Right renal pelvis (tissue), 4 donors: ENCODE data around the gene CHD9NB. TPM values are rescaled to one million over a fixed set of nuclear protein-coding genes. Genes with fewer than 3 reads are reported as not detected.
"Not testable (repeated sequence)": the region's sequence is repeated elsewhere in the genome, so short reads cannot be mapped to it uniquely, and the experiment has no call there.

Source experiments
- DNase-seq, 4 donors: peaks; one replicate each; pipeline ENCODE4 v3.0.0-alpha.2; 2013; ENCODE audit warnings: low read depth in 4 of 4, low spot score in 3 of 4, missing footprints in 1 of 4
- polyA plus RNA-seq, 4 donors: library from polyadenylated mRNA; unstranded; fragments of 120-200 nt; gene quantifications; one replicate each; pipeline ENCODE4 v1.2.1, GENCODE V29; 2013; ENCODE audit not compliant: insufficient read length in 4 of 4

CHD9NB gene
- polyA plus RNA-seq, 4 donors, result 10.1 to 14.6 (median 10.7) TPM

- DNase-seq, result no peak
These were observed 7.0 kb upstream of the CHD9NB start for GRCh38 chr16:53059672-53060071.

DNA sequence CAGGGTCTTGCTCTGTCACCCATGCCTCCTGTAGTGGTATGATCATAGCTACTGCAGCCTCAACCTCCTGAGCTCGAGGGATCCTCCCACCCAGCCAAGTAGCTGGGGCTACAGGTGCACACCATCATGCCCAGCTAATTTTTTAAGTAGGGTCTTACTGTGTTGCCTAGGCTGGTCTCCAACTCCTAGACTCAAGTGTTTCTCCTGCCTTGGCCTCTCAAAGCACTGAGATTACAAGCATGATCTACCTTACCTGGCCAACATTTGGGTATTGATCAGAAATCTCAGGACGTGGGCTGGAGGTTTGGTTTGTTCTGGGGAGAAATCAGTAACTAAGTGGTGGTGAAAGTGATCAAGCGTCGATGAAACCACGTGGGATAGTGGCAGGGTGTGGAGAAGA lies 6.2 kb upstream of the CHD9NB start:
- DNase-seq, result no peak

DNA sequence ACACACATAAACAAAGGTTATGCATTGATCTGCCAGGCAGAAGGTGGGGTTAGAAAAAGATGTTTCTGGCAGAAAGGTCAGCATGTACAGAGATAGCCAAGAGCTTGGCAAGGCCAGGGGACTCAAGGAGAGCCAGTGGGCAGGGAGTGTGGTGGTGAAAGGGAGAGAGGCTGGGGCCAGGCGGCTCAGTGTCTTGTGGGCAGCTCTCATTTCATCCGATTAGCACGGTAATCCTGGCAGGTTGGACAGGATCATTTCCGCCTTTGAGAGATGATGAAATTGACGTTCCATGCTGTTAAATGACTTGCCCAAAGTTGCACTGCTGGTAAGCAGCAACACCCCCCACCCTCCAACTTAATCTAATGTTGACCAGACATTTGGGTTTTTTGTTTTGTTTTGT lies 5.7 kb upstream of the CHD9NB start:
- DNase-seq, result no peak

- DNase-seq, result no peak
These were observed 5.0 kb upstream of the CHD9NB start for GRCh38 chr16:53057658-53058057.

DNA sequence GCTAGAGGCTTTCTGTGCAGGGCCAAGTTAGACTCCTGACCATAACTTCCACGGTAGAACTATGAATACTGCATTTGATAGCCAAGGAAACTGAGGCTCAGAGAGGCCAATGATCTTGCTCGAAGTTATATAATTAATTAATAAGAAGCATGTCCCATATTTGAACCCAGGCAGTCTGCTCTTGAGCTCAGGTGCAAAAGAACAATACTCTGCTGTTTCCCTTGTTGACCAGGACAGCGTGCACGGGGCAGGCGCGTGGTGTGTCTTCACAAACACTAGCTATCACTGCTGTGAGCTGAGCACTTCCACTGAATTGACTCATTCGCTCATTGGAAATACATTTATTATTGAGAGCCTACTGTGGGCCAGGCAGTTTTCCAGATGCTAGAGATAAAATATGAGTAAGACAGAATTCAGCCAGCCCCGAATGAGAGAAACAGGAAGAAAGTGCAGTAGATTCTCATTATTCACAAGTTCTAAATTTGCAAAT lies 3.7 kb upstream of the CHD9NB start:
- DNase-seq, result no peak

DNA sequence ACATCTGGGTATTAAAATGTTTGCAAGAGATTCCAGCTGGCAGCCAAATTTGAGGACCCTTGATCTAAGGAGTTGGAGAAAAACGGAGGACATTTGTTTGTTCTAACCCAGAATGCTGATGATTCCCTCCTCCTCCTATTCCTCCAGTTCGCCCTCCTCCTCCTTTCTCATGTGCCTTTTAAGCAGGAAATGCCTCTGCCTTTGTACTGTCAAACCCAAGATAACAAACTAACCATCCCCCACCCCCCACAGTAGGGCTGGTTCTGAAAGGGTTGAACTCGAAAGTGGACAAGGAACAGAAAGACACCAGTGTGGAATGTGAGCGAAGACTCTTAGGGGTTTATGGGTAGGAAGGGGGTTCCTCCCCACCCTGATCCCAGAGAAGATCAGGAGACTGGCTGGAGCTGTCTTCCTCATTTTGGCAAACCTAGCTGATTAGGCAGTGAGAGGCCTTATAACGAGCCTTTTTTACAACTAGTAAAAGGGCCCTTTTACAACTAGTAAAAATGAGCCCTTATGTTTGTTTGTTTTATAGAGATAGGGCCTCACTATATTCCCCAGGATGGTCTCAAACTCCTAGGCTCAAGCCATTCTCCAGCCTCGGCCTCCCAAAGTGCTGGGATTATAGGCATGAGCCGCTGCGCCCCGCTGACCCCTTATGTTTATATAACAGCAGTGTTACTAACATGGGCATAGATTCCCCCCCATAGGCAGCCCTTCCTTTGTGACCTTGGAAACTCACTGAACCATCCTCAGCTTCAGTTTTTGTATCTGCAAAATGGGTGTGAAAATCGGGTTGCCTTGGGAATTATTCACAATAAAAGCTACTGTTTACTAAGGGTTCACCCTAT lies 3.1 kb upstream of the CHD9NB start:
- peak in 1 of 4 donors; percentile 34 for DNase-seq

- DNase-seq, result peak; percentile 82 to 91 (median 86)
These were observed 2.2 kb upstream of the CHD9NB start, which contains the start of gene CHD9 for GRCh38 chr16:53054670-53055485. Gene CHD9, plus strand, starts transcription at chr16:53054991. Its CDS starts 101,099 bp downstream, at chr16:53156090.

DNA sequence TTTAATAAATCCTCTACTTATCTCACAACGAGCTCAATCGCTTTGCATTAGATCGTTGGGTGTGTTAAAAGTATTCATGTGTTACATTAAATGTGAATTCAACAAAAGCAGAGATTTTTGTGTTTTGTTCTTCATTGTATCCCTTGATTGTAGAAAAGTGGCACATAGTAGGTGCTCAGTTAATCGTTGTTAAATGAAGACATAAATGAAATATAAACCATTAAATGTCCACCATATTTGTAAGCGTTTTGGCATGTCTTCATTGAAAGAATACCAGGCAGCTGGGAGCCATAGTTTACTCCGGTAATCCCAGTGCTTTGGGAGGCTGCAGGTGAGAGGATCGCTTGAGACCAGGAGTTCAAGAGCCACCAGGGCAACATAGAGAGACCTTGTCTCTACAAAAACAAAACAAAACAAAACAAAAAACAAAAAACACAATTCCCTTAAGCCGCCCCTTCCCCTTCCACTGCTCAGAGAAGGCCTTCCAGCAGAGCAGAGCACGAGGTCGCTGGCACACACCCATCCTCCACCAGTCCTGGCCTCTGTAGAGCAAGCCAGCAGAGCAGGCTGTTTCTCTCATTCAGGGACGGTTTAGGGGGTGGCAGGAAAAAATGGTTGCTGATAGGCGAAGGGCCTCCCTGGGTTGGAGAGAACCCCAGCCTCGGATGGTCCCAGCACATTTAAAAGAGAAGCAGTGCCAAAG lies 1.4 kb upstream of the CHD9NB start:
- DNase-seq, result no peak

DNA sequence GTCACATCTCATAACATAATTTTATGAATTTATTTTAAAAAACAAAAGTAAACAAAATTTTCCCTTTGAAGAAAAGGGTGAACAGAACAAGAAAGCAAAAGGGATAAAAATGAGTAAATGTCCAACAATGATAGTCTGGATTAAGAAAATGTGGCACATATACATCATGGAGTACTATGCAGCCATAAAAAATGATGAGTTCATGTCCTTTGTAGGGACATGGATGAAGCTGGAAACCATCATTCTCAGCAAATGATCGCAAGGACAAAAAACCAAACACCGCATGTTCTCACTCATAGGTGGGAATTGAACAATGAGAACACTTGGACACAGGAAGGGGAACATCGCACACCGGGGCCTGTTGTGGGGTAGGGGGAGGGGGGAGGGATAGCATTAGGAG lies 1.4 kb downstream of the CHD9NB start:
- not testable (repeated sequence) for DNase-seq

DNA sequence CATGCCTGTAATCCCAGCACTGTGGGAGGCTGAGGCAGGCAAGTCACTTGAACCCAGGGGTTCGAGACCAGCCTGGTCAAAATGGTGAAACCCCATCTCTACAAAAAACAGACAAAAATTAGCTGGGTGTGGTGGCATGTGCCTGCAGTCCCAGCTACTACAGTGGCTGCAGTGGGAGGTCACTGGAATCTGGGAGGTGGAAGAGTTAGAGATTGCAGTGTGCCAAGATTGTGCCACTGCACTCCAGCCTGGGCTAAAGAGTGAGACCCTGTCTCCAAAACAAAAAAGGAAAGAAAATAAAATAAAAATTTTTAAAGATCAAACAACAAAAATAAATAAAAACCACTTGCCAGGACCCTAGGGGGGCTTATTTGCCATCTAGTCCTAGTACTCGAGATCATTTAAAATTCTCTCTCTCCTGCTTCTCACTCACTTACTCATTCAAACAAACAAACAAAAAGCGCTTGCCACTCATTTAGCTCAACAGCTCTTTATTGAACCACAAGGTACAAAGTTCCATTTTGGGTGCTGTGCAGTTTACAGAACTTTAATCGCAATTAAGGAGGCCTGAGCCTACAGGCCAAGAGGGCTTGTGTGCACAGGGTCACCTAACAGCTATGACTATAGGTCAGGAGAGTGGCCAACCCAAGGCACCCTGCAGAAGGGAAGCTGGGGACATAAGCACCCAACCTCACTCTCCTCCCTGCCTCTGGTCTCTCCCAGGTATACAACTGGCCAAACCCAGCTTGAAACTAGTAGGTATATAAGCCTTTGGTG lies 4.4 kb downstream of the CHD9NB start:
- DNase-seq, result no peak

- not testable (repeated sequence) for DNase-seq
These were observed 5.2 kb downstream of the CHD9NB start for GRCh38 chr16:53047515-53047914.

DNA sequence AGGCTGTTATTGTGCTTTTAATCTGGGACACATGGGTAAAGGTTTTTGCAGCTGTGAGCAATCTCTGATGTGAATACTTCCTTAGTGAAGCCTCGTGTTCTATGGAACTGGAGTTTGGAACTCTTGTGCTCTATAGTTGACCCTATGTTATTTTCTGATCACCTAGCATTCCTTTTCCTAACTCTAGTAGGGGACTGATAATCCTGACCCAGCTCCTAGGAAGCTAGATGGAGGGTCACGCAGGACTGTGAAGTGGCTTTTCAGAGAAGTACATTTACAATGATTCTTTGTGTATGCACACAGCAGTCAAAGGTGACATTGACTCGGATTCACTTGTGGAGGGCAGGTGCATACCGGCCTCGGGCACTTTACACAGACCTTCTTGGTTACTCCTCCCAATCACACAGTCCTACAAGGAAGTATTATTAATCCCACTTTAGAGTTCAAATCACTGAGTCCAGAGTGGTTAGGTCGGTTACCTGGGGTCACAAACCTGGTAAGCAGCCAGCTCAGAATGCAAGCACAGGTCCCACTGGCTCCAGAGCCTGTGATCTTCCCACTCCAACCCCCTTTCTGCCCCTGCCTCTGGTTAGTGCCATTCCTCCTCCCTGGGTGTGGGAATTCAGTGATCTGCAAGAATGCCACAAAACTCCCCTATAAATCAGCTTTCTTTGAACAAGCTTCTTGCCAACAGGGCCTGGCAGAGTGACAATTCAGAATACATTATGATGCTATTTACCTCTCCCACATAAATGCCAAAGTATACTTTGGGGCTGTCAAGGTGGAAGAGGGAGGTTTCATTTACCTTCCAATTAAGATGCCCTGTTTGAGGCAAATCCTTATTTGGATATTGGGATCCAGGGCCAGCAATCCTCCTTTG lies 7.1 kb downstream of the CHD9NB start:
- no peak for DNase-seq

DNA sequence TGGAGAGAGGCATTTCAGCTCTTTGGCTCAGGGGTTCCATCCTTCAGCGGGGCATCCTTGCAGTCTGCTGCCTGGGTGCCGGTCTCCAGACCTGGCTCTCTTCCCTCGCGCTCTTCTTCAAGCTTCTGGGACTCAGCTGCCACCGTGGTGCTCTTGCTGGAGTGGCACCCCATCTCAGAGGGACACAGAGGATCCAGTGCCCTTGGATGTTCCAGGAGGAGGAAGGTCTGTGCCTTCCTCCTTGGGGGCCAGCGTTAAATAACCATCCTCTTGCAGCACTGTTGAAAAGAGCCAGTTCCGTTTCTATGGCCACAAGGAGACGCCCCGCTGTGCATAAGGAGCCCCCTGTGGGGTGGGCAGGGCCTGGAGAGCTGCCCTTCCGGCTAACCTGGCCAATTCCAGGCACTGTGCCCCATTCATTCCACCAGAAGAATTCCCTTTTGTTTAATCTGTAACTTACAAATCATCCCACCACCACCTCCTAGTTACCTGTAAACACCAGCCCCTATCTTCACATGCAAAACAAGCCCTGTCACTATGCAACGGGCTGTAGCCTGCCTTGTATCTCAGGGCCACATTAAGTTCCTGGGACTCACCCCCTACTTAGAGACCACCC lies 8.6 kb downstream of the CHD9NB start:
- peak in 1 of 4 donors; percentile 40 for DNase-seq

GRCh38 chr16:53043428-53043831 lies 9.3 kb downstream of the CHD9NB start:
- DNase-seq, result no peak

DNA sequence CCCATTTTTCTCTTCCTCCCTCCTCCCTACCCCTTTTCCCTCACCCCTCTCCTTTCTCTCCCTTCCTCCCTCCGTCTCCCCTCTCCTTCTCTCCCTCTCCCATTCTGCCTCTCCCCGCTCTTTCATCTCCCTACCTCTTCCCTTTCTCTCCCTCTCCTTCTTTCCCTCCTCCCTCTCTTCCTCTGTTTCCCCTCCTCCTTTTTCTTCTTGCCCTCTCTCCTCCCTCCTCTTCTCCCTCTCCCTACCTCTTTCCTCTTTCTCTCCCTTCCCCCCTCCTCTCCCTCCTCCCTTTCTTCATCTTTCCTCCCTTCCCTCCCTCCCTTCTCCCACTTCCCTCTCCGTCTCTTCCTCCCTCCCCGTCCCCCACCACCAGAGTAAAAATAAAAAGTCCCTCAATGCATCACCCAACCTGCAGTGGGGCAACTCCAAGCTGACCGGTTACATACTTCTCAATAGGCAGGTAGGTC lies 10.4 kb downstream of the CHD9NB start:
- no peak for DNase-seq

GRCh38 chr16:53041320-53042051 lies 11.2 kb downstream of the CHD9NB start:
- DNase-seq, result peak in 1 of 4 donors; percentile 35

- no peak for DNase-seq
These were observed 11.9 kb downstream of the CHD9NB start for GRCh38 chr16:53040788-53041187.

GRCh38 chr16:53036711-53037110 lies 16.0 kb downstream of the CHD9NB start:
- DNase-seq, result not testable (repeated sequence)
